SKM-1 treated with dmso at 0.1 percent for 144 hours (cell line): ENCODE results near the gene PAQR4.
"Not testable (repeated sequence)": the region's sequence is repeated elsewhere in the genome, so short reads cannot be mapped to it uniquely, and the experiment has no call there.

Experiments used
- DNase-seq: peaks from one replicate; lab custom pipeline; 2025; ENCODE audit not compliant: unreplicated experiment; lab: John Stamatoyannopoulos, UW

PAQR4 gene

GRCh38 chr16:2943716-2944115 lies 25.4 kb upstream of the PAQR4 start:
- not testable (repeated sequence) for DNase-seq

- DNase-seq, result no peak
Observed at GRCh38 chr16:2946649-2947048, 22.5 kb upstream of the PAQR4 start.

DNA sequence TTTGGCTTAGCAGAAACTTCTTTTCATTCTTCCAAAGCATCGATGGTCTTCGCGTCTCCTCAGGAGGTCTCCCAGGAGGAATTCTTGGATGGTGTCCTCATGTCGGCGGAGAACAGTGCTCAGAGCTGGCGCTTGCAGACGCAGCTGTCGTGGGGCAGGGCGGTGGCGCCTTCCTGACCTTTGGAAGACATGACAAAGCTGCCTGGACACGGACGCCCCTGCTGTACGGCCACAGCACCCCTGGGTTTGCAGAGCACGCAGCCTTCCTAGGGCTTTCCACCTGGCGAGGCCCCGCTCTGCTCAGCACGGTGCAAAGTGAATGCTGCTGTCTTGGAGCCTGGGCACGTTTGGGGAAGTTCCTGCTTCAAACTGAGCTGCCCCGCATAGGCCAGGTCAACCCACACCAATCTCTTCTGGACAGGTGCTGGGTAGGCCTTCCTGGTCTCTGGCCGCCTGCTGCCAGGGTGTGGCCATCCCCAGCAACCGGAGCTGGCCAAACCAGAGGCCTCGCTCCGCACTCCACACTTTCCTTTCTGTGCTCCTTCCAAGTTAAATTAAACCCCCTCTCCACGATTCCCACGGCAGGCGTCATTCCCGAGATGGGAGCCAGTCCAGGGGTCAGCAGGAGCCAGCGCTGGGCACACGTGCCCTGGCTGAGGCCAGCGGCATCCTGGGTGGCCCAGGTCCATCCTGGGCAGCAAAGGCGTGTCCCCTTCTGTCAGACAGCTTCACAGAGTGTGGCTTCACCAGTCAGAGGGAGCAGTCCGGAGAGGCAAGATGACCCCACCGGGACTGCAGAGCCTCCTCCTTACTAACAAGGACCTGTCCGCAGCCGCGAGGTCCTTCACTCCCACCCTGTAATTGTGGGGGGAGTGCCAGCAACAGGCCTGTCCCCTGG lies 20.1 kb upstream of the PAQR4 start:
- DNase-seq, result no peak

DNA sequence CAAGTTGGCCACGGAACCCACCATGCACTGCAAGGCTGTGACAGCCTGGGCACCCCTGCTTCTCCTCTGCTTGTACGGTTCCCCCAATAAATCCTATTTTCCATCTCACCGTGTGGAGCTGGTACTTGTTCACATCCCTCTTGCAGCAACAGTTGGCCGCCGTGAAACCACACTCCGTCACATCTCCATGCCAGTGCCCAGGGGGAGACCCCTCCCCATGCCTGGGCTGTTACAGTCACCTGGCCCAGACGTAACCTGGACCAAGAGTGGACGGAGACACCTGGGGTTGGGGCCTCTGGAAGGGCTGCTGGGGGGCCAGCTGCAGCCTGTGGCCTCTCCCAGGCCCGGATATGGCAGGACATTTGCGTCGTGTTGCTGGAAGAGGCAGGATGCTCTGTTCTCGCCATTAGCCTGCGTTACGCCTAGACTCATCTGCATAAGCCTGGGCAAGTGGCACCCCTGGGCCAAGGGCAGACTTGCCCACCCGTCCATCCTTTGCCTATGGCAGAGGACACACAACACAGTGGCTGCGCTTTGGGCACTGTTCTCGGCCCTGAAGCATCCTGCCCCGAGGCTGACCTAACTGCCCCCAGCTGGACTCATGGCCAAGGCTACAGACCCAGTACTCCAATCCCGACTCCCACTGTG lies 19.3 kb upstream of the PAQR4 start:
- no peak for DNase-seq

DNA sequence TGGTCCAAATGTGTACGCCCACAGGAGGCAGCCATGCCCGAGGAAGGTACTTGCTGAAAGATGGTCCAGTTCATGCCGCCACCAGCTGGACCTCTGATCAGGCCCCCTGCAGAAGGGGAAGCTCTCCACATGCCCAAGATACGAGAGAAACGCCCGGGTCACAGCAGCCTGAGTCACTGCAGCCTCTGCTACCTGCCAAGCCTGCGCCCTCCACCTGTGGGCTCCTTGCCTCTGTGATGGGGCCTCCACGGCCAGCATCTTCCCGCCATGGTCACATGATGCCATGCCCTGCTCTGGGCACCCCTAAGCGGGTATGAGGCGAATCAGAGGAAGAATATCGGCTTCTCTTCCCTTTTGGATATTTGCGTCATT lies 18.8 kb upstream of the PAQR4 start:
- DNase-seq, result no peak

DNA sequence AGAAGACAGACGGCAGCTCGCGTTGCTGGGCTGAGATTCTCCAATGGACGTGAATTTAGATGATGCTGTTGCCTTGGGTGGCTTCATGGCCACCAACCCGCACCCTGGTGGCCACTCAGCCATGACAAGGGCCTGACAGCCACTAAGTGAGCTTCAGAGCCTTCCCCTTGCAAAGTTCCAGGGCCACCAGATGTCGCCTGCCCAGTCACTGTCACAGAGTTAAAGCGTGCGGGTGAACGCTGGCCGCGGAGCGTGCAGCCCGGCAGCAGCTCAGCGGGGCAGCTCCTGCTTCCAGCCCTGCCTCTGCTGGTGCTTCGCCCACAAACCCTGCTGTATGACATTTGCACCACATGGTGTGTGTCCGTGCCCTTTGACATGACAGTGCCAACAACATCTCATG lies 18.4 kb upstream of the PAQR4 start:
- DNase-seq, result no peak

DNA sequence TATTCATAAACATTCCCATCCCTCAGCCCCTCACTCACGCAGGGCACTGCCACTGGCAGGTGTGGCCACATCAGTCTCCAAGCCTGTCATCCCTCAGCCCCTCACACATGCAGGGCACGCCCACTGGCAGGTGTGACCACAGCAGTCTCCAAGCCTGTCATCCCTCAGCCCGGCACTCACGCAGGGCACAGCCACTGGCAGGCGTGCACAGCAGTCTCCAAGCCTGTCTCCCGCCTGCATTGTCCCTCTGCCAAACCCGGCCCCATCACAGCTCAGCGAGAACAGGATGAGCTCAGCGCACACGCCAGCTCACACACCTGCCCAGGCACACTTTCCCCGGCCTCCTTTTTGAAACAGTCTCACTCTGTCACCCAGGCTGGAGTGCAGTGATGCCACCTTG lies 16.5 kb upstream of the PAQR4 start:
- no peak for DNase-seq

- DNase-seq, result no peak
Observed at GRCh38 chr16:2953706-2954627, 15.2 kb upstream of the PAQR4 start.

DNA sequence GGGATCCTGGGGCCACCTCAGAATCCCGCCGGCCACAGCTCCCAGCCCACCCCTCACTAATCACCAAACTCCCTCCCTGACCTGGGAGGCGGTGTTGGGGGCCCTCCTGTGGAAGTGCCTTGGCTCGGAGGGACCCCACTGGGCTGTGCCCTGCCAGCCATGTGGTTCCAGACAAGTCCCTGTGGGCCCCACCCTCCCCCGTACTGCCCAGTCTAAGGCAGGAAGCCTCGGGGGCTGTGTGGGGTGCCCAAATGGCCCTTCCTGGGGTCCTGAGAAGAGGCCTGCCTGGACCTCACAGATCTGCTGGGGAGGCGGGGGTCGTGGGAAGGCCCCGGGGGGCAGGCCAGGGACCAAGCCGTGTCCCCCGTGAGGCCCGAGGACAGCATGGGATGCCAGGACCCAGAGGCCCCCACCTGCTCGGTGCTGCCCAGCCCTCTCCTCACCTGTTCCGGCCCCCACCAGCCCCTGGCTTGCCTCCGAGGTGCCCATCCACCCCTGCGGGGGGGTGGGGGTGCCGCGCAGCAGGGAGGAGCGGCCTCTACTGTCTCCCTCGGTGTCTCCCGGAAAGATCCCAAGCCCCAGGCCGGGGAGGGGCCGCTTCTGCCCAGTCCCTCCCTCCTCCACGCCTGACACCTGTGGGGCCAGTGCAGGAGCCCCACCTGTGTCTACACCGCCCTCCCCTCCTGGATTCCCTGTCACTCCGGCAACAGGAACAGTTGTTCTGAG lies 14.3 kb upstream of the PAQR4 start:
- DNase-seq, result no peak

- no peak for DNase-seq
Observed at GRCh38 chr16:2955438-2955778, 13.7 kb upstream of the PAQR4 start.

- peak; percentile 38 for DNase-seq
Observed at GRCh38 chr16:2955779-2956578, 13.2 kb upstream of the PAQR4 start.

DNA sequence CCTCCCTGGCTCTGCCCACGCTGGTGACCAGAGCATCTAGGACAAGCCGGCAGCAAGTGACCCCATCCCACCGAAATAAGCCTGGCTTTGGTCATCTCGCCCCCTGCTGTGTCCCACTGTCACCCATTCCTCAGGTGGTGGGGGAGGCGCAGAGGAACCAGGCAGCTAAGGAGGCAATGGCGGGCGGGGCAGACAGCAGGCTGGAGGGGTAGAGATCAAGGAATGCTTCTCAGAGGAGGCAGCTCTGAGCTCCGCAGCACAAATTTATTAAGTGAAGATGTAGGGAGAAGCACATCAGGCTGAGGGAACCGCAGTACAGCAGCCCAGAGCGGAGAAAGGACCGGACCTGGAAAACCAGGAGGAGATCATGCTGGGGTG lies 12.6 kb upstream of the PAQR4 start:
- DNase-seq, result no peak

DNA sequence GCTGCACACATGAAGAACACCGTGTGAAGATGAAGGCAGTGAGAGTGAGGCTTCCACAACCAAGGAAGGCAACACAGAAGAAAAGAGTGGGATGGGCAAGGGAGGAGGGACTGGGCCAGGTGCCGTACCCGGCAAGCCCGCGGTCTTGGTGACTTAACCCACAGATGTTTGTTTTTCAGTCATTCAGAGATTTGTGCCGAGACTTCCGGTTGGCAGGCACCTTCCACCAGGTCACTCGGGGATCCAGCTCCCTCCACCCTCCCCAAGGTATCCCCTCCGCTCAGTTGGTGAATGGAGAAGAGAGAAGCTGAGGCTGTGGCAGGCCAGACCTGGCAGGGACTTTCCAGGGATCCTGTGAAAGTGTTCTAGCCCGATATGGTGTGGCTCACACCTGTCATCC lies 9.9 kb upstream of the PAQR4 start:
- no peak for DNase-seq

- DNase-seq, result no peak
Observed at GRCh38 chr16:2960183-2961010, 8.8 kb upstream of the PAQR4 start.

- no peak for DNase-seq
Observed at GRCh38 chr16:2962334-2963073, 6.6 kb upstream of the PAQR4 start.

- no peak for DNase-seq
Observed at GRCh38 chr16:2963074-2963722, 6.0 kb upstream of the PAQR4 start.

DNA sequence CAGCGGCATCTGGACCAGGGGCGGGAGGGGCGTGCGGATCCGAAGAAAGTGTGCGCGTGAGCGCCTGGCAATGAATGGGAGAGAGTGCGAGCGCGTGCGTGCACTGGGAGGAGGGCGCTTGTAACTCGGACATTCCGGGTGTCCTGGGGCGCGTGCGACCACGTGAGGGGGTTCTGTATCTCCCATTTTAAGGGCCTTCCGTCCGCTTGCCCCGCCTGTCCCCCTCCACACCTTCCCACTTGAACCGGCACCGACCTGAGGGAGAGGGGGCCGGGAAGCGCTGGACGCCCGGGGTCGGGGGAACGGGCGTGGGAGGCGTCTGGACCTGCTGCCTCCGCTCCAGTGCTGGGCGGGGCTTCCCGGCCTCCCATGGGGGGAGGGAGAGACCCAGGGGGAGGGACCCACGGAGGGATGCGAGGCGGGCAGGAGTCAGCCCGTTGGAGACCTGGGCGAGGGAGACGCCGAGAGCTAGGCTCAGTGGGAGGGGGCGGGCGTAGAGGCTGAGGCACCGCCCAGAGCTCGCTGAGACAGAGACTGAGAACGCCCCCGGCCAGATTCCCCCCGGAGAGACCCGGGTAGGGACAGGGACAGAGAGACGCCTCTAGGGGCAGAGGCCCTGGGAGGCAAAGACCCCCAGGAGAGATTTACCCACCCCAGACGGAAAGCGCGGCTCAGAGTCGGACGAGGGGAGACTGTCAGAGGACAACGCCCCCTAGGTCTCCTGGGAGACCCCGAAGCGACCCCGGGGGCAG lies 5.2 kb upstream of the PAQR4 start, which contains the start of gene KREMEN2:
Gene KREMEN2 (plus strand): TSS at position 553 of the 752 bp plus-strand sequence. CDS start 246 bp downstream, outside the sequence.
- peak; percentile 53 for DNase-seq
